GM13977 (cell line): ENCODE results near the gene CCL19.

Experiments
- DNase-seq: peaks from one replicate; pipeline ENCODE4 v3.0.0; 2012; ENCODE audit warnings: low spot score
- CTCF ChIP-seq: IDR thresholded peaks from 2 replicates; pipeline ENCODE4 v1.5.1; 2012; ENCODE audit warnings: mild to moderate bottlenecking, control low read depth; ENCODE audit not compliant: insufficient read depth; ENCODE audit errors: extremely low read depth, missing control alignments
- in situ Hi-C: fragments of 300-500 bp; cut with MboI; formaldehyde crosslinking; loops from one replicate; pipeline ENCODE4 v1.12.0; 2022; ENCODE audit warnings: low sequenced_read_pairs, low pct_unique_long_range_greater_than_20kb, mixed read lengths, inconsistent platforms; ENCODE audit not compliant: unreplicated experiment

CCL19 gene

GRCh38 chr9:34694811-34695210, 3.7 kb upstream of the CCL19 start:
- DNase-seq = no peak
- in situ Hi-C loops = no loop called here
- no peak for TF ChIP-seq CTCF

- TF ChIP-seq CTCF = no peak
- in situ Hi-C loops = no loop called here
- no peak for DNase-seq
Observed at GRCh38 chr9:34693560-34693959, 2.5 kb upstream of the CCL19 start.

GRCh38 chr9:34691936-34692315, 850 bp upstream of the CCL19 start:
- in situ Hi-C loops = no loop called here
- no peak for TF ChIP-seq CTCF
- DNase-seq = no peak

GRCh38 chr9:34689512-34689911, 1.6 kb downstream of the CCL19 start:
- no peak for TF ChIP-seq CTCF
- no peak for DNase-seq
- in situ Hi-C loops = no loop called here

- no peak for TF ChIP-seq CTCF
- DNase-seq = no peak
- in situ Hi-C loops = no loop called here
Observed at GRCh38 chr9:34689116-34689470, 2.0 kb downstream of the CCL19 start.

GRCh38 chr9:34688329-34689115, 2.6 kb downstream of the CCL19 start:
- no peak for DNase-seq
- no peak for TF ChIP-seq CTCF
- in situ Hi-C loops = no loop called here
